Bronchial epithelial cell (primary cell): ENCODE results near the gene DCAF8. TPM values are rescaled to one million over a fixed set of nuclear protein-coding genes. Genes with fewer than 3 reads are reported as not detected.

Experiments
- DNase-seq: peaks from one replicate; pipeline ENCODE4 v3.0.0-alpha.2; 2010; ENCODE audit warnings: low read depth
- FAIRE-seq: peaks from 2 replicates; lab custom pipeline; 2011; peaks lifted over from hg19 to GRCh38; lab: Jason Lieb, UNC
- H3K27me3 ChIP-seq: 2 replicates; pipeline ENCODE4 v1.5.1; 2011; ENCODE audit warnings: low read length; ENCODE audit not compliant: control insufficient read depth, insufficient read depth
- H3K36me3 ChIP-seq: 2 replicates; pipeline ENCODE4 v1.5.1; 2011; ENCODE audit warnings: low read length; ENCODE audit not compliant: control insufficient read depth, insufficient read depth
- H3K4me3 ChIP-seq: 2 replicates; pipeline ENCODE4 v1.5.1; 2011; ENCODE audit warnings: mild to moderate bottlenecking, low read depth, low read length, control low read depth
- CTCF ChIP-seq: IDR thresholded peaks from 2 replicates; pipeline ENCODE4 v1.5.1; 2011; ENCODE audit warnings: mild to moderate bottlenecking, moderate library complexity, low read length, control low read depth, inconsistent platforms; ENCODE audit not compliant: insufficient read depth, severe bottlenecking
- total RNA-seq: library from RNA; depleted of rRNA; stranded (reverse); fragments of >200 nt; gene quantifications from 2 replicates; pipeline ENCODE4 v1.2.1, GENCODE V29; 2014

Gene DCAF8
- total RNA-seq, 1 donor from 2014 or later: 57.4 TPM

- FAIRE-seq: no peak
- H3K4me3 ChIP-seq: no peak overlapping the region
- TF ChIP-seq CTCF: no peak
- H3K36me3 ChIP-seq: no peaks in the 10 kb centered on the region
- H3K27me3 ChIP-seq: peaks cover 5% of the 10 kb centered on the region
- DNase-seq: no peak
Observed at GRCh38 chr1:160168016-160168415, 94.3 kb downstream of the DCAF8 start.

GRCh38 chr1:160167580-160167979, 94.8 kb downstream of the DCAF8 start:
- peak; percentile 23 for FAIRE-seq
- Histone ChIP-seq H3K36me3 (no peaks in the 10 kb centered on the region), H3K27me3 (peaks cover 5% of the 10 kb centered on the region), H3K4me3 (no peak overlapping the region)
- TF ChIP-seq CTCF: peak; percentile 2
- no peak for DNase-seq

- FAIRE-seq (no peak), DNase-seq (no peak)
- H3K4me3 ChIP-seq: no peak overlapping the region
- no peak for TF ChIP-seq CTCF
- no peaks in the 10 kb centered on the region for H3K36me3 ChIP-seq
- peaks cover 5% of the 10 kb centered on the region for H3K27me3 ChIP-seq
Observed at GRCh38 chr1:160167056-160167455, 95.3 kb downstream of the DCAF8 start.

- H3K36me3 ChIP-seq: no peaks in the 10 kb centered on the region
- no peak for TF ChIP-seq CTCF
- no peak overlapping the region for H3K4me3 ChIP-seq
- FAIRE-seq (no peak), DNase-seq (no peak)
- peaks cover 5% of the 10 kb centered on the region for H3K27me3 ChIP-seq
Observed at GRCh38 chr1:160166166-160166868, 96.0 kb downstream of the DCAF8 start.

Other genes with a start within 250 kb of the DCAF8 start
- 1.9 and 2.1 TPM in 2 replicates for gene PIGM, start 230.6 kb downstream of the DCAF8 start, total RNA-seq
- not detected in 2 replicates for gene KCNJ10, start 192.4 kb downstream of the DCAF8 start, total RNA-seq
- under 0.01 and 0.13 TPM in 2 replicates for gene KCNJ9, start 181.0 kb downstream of the DCAF8 start, total RNA-seq
- gene IGSF8, start 163.9 kb downstream of the DCAF8 start, total RNA-seq: 42.6 and 57.0 TPM in 2 replicates
- not detected in 2 replicates for gene ATP1A2, start 146.8 kb downstream of the DCAF8 start, total RNA-seq
- gene ATP1A4, start 110.9 kb downstream of the DCAF8 start, total RNA-seq: not detected in 2 replicates
- gene CASQ1, start 72.0 kb downstream of the DCAF8 start, total RNA-seq: not detected in 2 replicates
- gene PEA15, start 57.2 kb downstream of the DCAF8 start, total RNA-seq: 38.3 and 44.5 TPM in 2 replicates
- gene PEX19, start 22.6 kb upstream of the DCAF8 start, total RNA-seq: 32.4 and 41.0 TPM in 2 replicates
- gene COPA, start 80.7 kb upstream of the DCAF8 start, total RNA-seq: 134 and 136 TPM in 2 replicates
- 27.9 and 36.7 TPM in 2 replicates for gene NCSTN, start 80.8 kb upstream of the DCAF8 start, total RNA-seq
- not detected in 2 replicates for gene NHLH1, start 104.5 kb upstream of the DCAF8 start, total RNA-seq
- gene VANGL2, start 138.0 kb upstream of the DCAF8 start, total RNA-seq: 1.6 and 2.3 TPM in 2 replicates